Right cardiac atrium (tissue), 5 donors: ENCODE data around the gene TECTA. TPM values are rescaled to one million over a fixed set of nuclear protein-coding genes. Genes with fewer than 3 reads are reported as not detected.
A peak's percentile ranks its signal among the peaks of the same experiment; 100 is the strongest.

Experiments
- ATAC-seq, 2 donors: fragments of 200-7000 bp; cut with Tn5 transposase; one replicate each; pipeline versions ENCODE4 v1.8.0 to v1.9.1; 2020; ENCODE audit warnings: moderate library complexity in 2 of 2, mild to moderate bottlenecking in 1 of 2
- DNase-seq, 3 donors: peaks; one replicate each; pipeline ENCODE4 v3.0.0-alpha.2; 2020
- H3K27ac ChIP-seq: one replicate; pipeline ENCODE4 v1.5.1; 2013; ENCODE audit warnings: mild to moderate bottlenecking, low read length, control low read depth, moderate library complexity
- H3K27me3 ChIP-seq: one replicate; pipeline ENCODE4 v1.6.1; 2013; ENCODE audit not compliant: control insufficient read depth, insufficient read depth
- H3K4me1 ChIP-seq: one replicate; pipeline ENCODE4 v1.6.1; 2013; ENCODE audit warnings: low read length; ENCODE audit not compliant: control insufficient read depth, insufficient read depth
- H3K4me3 ChIP-seq: one replicate; pipeline ENCODE4 v1.5.1; 2013; ENCODE audit warnings: low read length, control low read depth
- H3K9me3 ChIP-seq: one replicate; pipeline ENCODE4 v1.6.1; 2013; ENCODE audit warnings: low read length; ENCODE audit not compliant: control insufficient read depth
- WGBS: extraction: QIAGEN DNeasy Blood & Tissue Kit; methylation state at CpG from one replicate; pipeline ENCODE4 v1.1.7; 2013; 5-methylcytosine and 5-hydroxymethylcytosine counted together
- intact Hi-C, 4 donors: fragments of 100-400 bp; cut with DNase I; formaldehyde crosslinking; loops; one replicate each; pipeline versions ENCODE4 v1.11.0 to v1.14.0; 2022 to 2023
- polyA plus RNA-seq: library from polyadenylated mRNA; stranded (reverse); fragments of 200-250 nt; gene quantifications from one replicate; pipeline ENCODE4 v1.2.3, GENCODE V29; 2013
- total RNA-seq, 4 donors: library from RNA; stranded (reverse); fragmentation: NEBNext Ultra II Directional; extraction: Animal tissue kit (Norgen Biotek cat#: 25700); gene quantifications; one replicate each; pipeline ENCODE4 v1.2.1, GENCODE V29; 2021
- donor health status: healthy with polysubstance abuse.
- donor health status: DM: no; HTN: yes; CAD: no.
- donor health status: DM: no; HTN: no; CAD: no.
- donor health status: DM: no; HTN: yes; CAD: no; lungs with severe emphysema.
- donor health status: DM: yes; HTN: yes; CAD: no.

The TECTA gene
- total and polyA plus RNA-seq, 5 donors, result 2.1 to 7.4 (median 4.0) TPM

DNA sequence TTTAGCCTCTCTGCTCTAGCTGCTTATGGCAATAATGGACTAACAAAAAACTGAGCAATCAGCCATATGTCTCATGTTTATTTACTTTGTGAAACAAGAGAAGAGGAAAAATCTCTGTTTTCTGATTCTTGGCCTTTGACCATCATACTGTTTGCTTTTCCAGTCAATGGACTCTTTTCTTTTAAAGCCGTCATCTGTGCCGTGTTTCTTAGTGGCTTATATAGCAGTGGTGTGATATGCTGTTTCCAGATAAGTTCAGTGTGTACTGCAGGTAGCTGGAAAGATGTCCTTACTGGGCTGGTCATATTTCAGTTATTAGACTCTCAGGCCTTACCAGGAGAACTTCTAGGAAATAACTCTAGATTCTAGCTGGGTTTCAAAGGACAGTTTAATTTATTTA lies 33.6 kb upstream of the TECTA start:
- ATAC-seq (no peak), DNase-seq (no peak)
- intact Hi-C loops, result no loop called here
- Histone ChIP-seq H3K27me3 (no peaks in the 10 kb centered on the region), H3K4me3 (no peak overlapping the region), H3K9me3 (no peaks in the 10 kb centered on the region), H3K27ac (no peak overlapping the region), H3K4me1 (peaks cover 5% of the 10 kb centered on the region)
- WGBS, result 64% methylated on average over 2 of the region's 2 CpGs

DNA sequence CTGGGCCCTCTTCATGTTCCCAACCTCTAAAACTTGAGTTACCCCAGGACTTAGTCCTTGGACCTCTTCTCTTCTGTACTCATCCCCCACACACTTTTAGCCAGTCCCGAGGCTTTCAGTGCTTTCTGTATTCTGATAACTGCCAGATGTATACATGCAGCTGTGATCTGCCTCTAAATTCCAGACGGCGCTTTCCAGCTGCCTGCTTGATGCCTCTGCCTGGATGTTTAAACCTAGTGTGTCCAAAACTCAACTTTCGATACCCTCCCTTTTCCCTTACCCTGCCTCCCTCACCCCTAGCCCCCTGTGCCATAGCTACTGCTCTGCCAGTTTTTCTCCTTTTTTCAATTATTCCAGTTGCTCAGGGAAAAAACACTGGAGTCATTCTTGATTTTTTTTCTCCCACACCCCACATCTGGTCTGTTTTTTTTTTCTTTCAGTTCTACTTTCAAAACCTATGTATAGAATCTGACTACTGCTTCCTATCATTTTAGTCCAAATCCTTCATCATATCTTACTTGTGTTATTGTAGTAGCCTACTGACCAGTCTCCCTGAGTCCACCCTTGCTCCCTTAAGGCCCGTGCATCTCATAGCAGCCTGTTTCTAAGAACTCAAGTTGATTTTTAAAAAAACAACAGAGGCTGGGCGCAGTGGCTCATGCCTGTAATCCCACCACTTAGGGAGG lies 32.9 kb upstream of the TECTA start:
- no peaks in the 10 kb centered on the region for H3K9me3 ChIP-seq
- intact Hi-C loops, result no loop called here

DNA sequence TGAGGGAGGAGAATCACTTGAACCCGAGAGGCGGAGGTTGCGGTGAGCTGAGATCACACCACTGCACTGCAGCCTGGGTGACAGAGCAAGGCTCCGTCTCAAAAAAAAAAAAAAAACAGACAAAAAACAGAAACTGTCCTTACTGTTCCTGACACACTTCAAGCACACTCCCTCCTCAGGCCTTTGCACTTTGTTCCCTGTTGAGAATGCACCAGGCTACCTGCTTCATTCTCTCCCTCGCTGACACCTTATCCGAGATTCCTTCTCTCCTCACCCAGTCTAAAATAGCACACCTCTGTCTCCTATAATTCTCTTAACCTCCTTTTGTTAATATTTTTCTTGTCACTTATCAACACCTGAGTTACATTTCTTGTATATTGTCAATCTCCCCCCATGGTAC lies 32.3 kb upstream of the TECTA start:
- intact Hi-C loops, result no loop called here
- H3K27me3 ChIP-seq, result no peaks in the 10 kb centered on the region
- H3K27ac ChIP-seq, result no peak overlapping the region
- no peak overlapping the region for H3K4me3 ChIP-seq
- DNase-seq (no peak), ATAC-seq (no peak)
- 92% methylated on average over 6 of the region's 6 CpGs for WGBS
- H3K9me3 ChIP-seq, result no peaks in the 10 kb centered on the region
- peaks cover 5% of the 10 kb centered on the region for H3K4me1 ChIP-seq

More for the DNA sequence above, 32.9 kb upstream of the TECTA start:
- Histone ChIP-seq H3K4me3 (no peak overlapping the region), H3K27ac (no peak overlapping the region), H3K27me3 (no peaks in the 10 kb centered on the region), H3K4me1 (peaks cover 5% of the 10 kb centered on the region)
- ATAC-seq, result no peak
- DNase-seq, result no peak
- 76% methylated on average over 6 of the region's 6 CpGs for WGBS

DNA sequence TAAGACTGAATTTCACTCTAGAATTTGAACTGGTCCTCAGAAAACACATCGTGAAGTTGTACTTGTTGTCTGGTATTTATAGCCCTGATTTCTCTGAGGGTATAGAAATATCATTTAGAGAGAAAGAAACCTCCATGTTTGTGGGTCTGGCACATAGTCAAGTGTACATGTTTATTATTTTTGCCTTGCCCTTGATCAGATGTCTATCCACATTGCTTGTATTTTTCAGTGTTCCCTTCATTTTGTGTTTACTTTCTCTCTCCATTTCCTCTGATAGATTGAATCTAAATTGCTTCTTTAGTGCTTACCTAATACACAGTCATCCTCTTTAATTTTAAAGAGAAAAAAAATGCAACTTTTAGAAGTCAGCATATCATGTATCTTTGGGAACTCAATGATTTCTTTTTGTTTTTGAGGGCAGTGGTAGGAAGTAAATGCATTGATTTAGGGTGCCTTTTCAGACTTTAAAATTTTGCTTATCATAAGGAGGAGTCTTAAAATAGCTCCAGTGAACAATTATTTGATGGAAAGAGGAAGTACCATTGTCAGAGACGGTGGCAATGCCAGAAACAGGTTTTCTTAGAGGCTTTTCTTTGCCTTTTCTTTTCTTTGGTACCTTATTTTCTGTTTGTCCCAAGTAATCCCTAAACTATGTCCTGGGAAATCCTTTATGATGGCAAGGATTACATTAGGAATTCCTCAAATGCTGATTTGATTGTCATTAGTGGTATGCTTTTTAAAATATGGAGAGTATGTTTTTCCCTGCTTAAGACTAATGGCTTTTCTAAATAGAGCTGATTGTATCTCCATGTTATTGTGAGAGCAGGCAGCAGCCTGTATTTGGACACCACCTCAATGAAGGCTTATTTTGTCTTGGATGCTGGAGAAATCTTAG lies 29.8 kb upstream of the TECTA start:
- H3K4me3 ChIP-seq, result no peak overlapping the region
- H3K27me3 ChIP-seq, result no peaks in the 10 kb centered on the region
- ATAC-seq, result no peak
- WGBS, result 47% methylated on average over 2 of the region's 2 CpGs
- no peak for DNase-seq
- intact Hi-C loops, result no loop called here
- no peaks in the 10 kb centered on the region for H3K9me3 ChIP-seq
- peaks cover 5% of the 10 kb centered on the region for H3K4me1 ChIP-seq
- peak overlapping the region; percentile 64 for H3K27ac ChIP-seq

DNA sequence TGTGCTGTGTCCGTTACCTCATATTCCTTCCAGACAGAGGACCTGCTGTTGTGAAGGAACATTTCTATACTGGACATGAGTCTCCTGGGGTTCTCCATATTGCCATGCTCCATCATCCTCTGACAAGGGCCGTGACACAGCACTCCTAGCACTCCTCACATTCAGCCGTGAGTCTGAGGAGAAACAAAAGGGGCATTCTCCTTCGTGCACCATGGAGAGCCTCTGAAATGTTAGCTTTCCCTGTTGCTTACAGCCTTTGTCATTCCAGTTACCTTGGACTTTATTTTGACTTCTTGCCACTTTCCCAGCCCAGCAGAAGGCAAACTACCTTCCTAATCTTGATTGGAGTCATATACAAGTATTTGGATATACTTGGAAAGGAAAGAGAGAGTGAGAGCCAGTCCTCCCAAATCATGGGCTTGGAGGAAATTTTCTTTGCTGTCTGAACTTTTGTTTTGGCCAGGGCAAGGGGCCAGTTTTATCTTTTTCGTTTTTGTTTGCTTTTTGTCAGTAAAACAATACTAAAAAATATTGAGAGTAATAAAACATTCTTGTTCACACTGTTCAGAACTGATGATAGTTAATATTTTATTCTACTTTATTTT lies 29.1 kb upstream of the TECTA start:
- Histone ChIP-seq H3K9me3 (no peaks in the 10 kb centered on the region), H3K4me1 (peaks cover 5% of the 10 kb centered on the region), H3K4me3 (no peak overlapping the region), H3K27me3 (no peaks in the 10 kb centered on the region), H3K27ac (peak overlapping the region; percentile 64)
- no peak for DNase-seq
- 39% methylated on average over 5 of the region's 5 CpGs for WGBS
- intact Hi-C loops, result no loop called here
- ATAC-seq, result peak; percentile 59 to 73

DNA sequence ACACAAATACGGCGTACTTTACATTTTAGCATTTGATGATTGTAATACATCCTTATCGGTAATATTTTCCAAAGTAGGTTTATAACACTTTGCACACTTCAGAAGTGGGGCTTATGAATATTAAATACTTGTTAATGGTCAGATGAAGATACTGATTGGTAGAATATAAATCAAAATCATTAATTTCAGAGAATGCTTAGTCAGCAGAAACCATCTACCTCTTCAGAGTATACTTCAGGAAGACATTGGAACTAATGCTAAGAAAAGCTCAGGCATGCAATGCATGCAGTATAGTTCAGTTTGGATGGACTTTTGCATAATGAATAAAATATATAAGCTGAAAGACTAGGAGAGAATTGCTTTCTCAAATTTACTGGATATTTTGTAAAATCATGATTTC lies 19.7 kb upstream of the TECTA start:
- DNase-seq (no peak), ATAC-seq (no peak)
- Histone ChIP-seq H3K27me3 (no peaks in the 10 kb centered on the region), H3K27ac (no peak overlapping the region), H3K4me1 (no peaks in the 10 kb centered on the region), H3K9me3 (no peaks in the 10 kb centered on the region), H3K4me3 (no peak overlapping the region)
- intact Hi-C loops, result no loop called here
- 97% methylated on average over 3 of the region's 3 CpGs for WGBS

DNA sequence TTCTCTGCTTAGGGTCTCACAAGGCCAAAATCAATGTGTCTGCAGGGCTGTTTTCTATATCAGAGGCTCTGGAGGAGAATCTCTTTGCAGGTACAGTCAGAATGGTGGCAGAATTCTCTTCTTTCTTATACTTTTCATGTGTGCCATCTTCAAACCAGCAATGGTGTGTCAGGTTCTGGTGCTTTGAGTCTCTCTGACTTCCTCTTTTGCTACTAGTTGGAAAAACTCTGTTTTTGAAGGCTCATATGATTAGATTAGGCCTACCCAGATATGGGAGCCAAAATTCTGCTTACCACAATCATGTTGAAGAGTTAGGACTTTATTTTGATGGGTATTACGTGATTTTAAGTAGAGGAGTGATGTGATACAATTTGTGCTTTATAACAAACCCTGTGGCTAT lies 18.8 kb upstream of the TECTA start:
- no peak for DNase-seq
- 87% methylated on average over 1 of the region's 1 CpG for WGBS
- Histone ChIP-seq H3K9me3 (no peaks in the 10 kb centered on the region), H3K4me3 (no peak overlapping the region), H3K27me3 (no peaks in the 10 kb centered on the region), H3K27ac (no peak overlapping the region), H3K4me1 (no peaks in the 10 kb centered on the region)
- no peak for ATAC-seq
- intact Hi-C loops, result no loop called here

DNA sequence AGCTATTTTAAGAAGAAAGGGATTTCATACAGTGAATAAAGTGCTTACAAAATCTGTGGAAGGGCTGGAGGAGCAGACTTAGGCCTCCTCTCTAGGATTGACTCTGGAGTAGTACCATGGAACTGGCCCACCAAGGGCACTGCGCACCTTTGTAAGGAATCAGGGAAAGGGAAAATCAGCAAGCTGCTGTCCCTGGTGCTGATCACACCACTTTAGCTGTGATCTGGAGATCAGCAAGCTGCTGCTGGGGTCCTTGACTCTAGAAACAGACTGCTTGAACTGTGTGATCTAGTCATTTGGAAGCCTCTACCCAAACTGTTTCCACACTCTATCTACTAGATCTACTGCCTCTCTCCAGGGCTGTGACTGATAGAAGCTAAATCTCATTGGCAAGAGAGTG lies 18.4 kb upstream of the TECTA start:
- Histone ChIP-seq H3K9me3 (no peaks in the 10 kb centered on the region), H3K4me3 (no peak overlapping the region), H3K27ac (no peak overlapping the region), H3K4me1 (no peaks in the 10 kb centered on the region), H3K27me3 (no peaks in the 10 kb centered on the region)
- intact Hi-C loops, result no loop called here
- 98% methylated on average over 1 of the region's 1 CpG for WGBS
- no peak for DNase-seq
- no peak for ATAC-seq

DNA sequence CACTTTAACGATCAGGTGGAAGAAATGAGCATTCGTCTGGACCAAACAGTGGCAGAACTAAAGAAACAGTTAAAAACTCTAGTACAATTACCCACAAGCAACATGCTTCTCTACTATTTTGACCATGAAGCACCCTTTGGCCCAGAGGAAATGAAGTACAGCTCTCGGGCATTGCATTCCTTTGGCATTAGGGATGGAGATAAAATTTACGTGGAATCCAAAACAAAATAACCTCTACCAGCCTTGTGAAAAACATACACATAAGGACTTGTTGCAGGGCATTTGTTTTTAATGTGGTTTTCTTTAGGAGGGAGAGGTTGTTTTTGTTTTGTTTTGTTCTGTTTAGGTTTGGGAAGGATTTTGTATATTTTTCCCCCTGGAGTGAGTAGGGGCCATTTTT lies 14.2 kb upstream of the TECTA start:
- DNase-seq, result no peak
- intact Hi-C loops, result no loop called here
- Histone ChIP-seq H3K9me3 (no peaks in the 10 kb centered on the region), H3K4me1 (no peaks in the 10 kb centered on the region), H3K27ac (no peak overlapping the region), H3K4me3 (no peak overlapping the region), H3K27me3 (no peaks in the 10 kb centered on the region)
- no peak for ATAC-seq
- 76% methylated on average over 4 of the region's 4 CpGs for WGBS

DNA sequence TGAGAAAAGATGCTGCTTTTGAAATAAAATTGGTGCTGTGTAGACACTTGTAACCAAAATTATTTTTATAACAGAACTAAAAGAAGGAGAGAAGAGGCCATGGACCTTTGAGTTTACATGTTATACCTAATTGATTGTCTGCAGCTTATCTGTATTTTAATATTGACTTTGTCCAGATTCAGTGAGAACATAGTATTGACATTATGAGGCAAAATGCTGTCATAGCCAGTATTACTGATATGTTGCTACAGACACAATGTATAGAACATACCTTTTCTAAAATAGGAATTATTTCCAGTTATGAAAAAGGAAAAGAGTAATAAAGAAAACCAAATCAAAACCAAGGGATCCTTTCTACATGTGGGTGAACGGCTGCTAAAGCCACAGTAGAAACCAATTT lies 11.5 kb upstream of the TECTA start:
- intact Hi-C loops, result no loop called here
- no peak for DNase-seq
- WGBS, result 96% methylated on average over 1 of the region's 1 CpG

DNA sequence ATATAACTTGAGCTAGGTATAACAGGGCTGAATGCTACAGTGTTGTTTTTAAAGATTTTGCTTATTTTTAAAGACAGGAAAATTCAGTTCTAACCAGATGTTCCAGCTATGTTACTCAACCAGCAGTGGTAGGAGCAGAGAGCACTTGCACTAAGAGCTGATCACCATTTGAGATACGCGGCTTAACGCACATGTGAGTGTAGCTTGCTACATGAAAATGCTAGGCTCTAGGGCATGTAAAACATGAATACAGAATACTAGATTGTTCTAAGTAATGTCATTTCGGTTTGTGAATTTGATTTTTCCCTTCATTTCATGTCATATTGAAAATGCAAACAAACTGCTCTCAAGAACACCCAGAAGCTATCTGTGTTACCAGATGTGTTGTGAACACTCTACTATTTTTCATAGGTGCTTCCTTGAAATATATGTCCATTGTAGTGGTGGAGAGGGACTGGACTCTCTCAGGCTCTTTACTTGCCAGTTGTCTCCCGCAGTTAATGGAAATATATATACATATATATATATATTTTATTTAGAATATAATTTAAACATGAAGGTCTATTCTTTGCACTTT lies 10.8 kb upstream of the TECTA start:
- Histone ChIP-seq H3K4me1 (no peaks in the 10 kb centered on the region), H3K9me3 (no peaks in the 10 kb centered on the region), H3K27me3 (no peaks in the 10 kb centered on the region), H3K4me3 (no peak overlapping the region), H3K27ac (no peak overlapping the region)
- ATAC-seq (no peak), DNase-seq (no peak)
- WGBS, result 95% methylated on average over 5 of the region's 5 CpGs
- intact Hi-C loops, result no loop called here

More for the DNA sequence above, 11.5 kb upstream of the TECTA start:
- ATAC-seq, result no peak
- no peak overlapping the region for H3K4me3 ChIP-seq
- no peaks in the 10 kb centered on the region for H3K27me3 ChIP-seq
- no peaks in the 10 kb centered on the region for H3K4me1 ChIP-seq
- no peak overlapping the region for H3K27ac ChIP-seq
- no peaks in the 10 kb centered on the region for H3K9me3 ChIP-seq
